ENCODE data around the gene KCNJ2. TPM values are rescaled to one million over a fixed set of nuclear protein-coding genes. Genes with fewer than 3 reads are reported as not detected.

Gene KCNJ2
- total RNA-seq, 2 experiments from 2014 or later, result not detected

Other genes with a start within 250 kb of the KCNJ2 start
- gene KCNJ16, start 94.3 kb upstream of the KCNJ2 start, total RNA-seq, result not detected

All from activated CD4-positive, alpha-beta T cell treated with anti-CD3 and anti-CD28 coated beads, Interleukin-2, amount 10 ng/mL, durations not matched to agents 7 days and 5 days (primary cell).